Thoracic aorta (tissue), 2 donors: Measurements from ENCODE around the gene ZNF827. TPM values are rescaled to one million over a fixed set of nuclear protein-coding genes. Genes with fewer than 3 reads are reported as not detected.

Experiments used
- ATAC-seq: fragments of 150-250 bp; one replicate; pipeline ENCODE4 v1.8.0; 2017; ENCODE audit warnings: low read depth; ENCODE audit not compliant: insufficient number of reproducible peaks, low FRiP score
- DNase-seq: peaks from one replicate; pipeline ENCODE4 v3.0.0-alpha.2; 2020; ENCODE audit warnings: low spot score
- H3K27ac ChIP-seq, 2 donors: fragments of 200-600 bp; sonication (generic); 1 replicate in 1 of 2; 2 replicates in 1 of 2; pipeline ENCODE4 v1.5.1; 2016; ENCODE audit warnings: mild to moderate bottlenecking in 2 of 2, moderate library complexity in 2 of 2
- H3K27me3 ChIP-seq: fragments of 200-600 bp; sonication (generic); replicated peaks from 2 replicates; pipeline ENCODE4 v1.6.0; 2016; ENCODE audit warnings: mild to moderate bottlenecking; ENCODE audit not compliant: insufficient read depth
- H3K36me3 ChIP-seq: fragments of 200-600 bp; sonication (generic); one replicate; pipeline ENCODE4 v1.5.1; 2016
- H3K4me1 ChIP-seq, 2 donors: fragments of 200-600 bp; sonication (generic); 1 replicate in 1 of 2; 2 replicates in 1 of 2; pipeline versions ENCODE4 v1.5.1 to v1.6.0; 2016; ENCODE audit warnings: low read depth in 2 of 2, mild to moderate bottlenecking in 1 of 2; ENCODE audit not compliant: control insufficient read depth in 1 of 2
- H3K4me3 ChIP-seq: fragments of 200-600 bp; sonication (generic); 2 replicates; pipeline ENCODE4 v1.5.1; 2016; ENCODE audit warnings: mild to moderate bottlenecking
- H3K9me3 ChIP-seq: fragments of 200-600 bp; sonication (generic); 2 replicates; pipeline ENCODE4 v1.5.1; 2016
- total RNA-seq, 2 donors: library from RNA; depleted of rRNA; stranded (reverse); fragments of >200 nt; gene quantifications; one replicate each; pipeline versions ENCODE4 v1.1.0 to v1.2.3, GENCODE V29; 2016
- TF ChIP-seq, protein P1 (sequence below): fragments of 200-600 bp; sonication (generic); IDR thresholded peaks from one replicate; pipeline ENCODE4 v1.5.1; 2019; ENCODE audit warnings: antibody characterized with exemption

ZNF827 gene
- total RNA-seq, 2 donors from 2014 or later: 20.2 to 41.4 TPM

DNA sequence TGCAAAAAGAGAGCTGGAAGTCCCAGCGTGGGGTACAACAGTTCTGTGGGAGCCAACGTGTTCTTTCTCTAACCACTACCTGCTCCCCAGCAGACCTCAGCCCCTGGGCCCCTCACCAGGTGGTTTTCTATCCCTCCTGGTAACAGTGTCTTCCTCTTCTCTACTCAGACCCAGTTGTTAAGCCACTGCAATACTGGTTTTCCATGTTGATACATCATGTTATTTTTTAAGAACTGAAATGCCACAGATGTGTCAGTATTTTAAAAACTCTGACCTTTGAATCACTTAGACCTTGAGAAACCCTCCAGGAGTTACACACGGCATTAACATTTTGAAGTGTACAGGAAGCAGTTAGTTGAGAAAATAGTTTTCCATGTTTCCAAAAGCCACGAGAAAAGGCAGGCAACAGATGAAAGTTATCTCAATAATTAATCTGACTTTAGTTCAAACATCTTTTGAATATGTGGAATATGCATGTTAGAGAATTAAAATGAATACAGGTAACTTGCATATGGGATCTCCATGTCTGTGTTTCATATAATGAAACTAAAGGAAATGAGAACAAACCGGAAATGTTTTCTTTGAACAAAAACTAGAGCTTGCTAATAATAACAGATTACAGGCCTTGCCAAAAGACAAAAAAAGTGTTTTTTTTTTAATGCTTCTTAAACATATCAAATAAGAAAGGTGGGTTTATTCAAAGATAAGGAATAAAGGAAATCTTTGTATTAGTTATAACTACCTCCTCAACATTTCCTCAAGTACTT, 108.8 kb downstream of the ZNF827 start:
- ATAC-seq (no peak), DNase-seq (no peak)
- TF ChIP-seq, protein P1, sequence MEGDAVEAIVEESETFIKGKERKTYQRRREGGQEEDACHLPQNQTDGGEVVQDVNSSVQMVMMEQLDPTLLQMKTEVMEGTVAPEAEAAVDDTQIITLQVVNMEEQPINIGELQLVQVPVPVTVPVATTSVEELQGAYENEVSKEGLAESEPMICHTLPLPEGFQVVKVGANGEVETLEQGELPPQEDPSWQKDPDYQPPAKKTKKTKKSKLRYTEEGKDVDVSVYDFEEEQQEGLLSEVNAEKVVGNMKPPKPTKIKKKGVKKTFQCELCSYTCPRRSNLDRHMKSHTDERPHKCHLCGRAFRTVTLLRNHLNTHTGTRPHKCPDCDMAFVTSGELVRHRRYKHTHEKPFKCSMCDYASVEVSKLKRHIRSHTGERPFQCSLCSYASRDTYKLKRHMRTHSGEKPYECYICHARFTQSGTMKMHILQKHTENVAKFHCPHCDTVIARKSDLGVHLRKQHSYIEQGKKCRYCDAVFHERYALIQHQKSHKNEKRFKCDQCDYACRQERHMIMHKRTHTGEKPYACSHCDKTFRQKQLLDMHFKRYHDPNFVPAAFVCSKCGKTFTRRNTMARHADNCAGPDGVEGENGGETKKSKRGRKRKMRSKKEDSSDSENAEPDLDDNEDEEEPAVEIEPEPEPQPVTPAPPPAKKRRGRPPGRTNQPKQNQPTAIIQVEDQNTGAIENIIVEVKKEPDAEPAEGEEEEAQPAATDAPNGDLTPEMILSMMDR: no peak
- Histone ChIP-seq H3K4me3 (no peak overlapping the region), H3K27me3 (no peaks in the 10 kb centered on the region), H3K27ac (peak overlapping the region; percentile 7 to 34), H3K36me3 (no peaks in the 10 kb centered on the region), H3K4me1 (peaks cover 4 to 11% of the 10 kb centered on the region in 2 donors), H3K9me3 (no peaks in the 10 kb centered on the region)

DNA sequence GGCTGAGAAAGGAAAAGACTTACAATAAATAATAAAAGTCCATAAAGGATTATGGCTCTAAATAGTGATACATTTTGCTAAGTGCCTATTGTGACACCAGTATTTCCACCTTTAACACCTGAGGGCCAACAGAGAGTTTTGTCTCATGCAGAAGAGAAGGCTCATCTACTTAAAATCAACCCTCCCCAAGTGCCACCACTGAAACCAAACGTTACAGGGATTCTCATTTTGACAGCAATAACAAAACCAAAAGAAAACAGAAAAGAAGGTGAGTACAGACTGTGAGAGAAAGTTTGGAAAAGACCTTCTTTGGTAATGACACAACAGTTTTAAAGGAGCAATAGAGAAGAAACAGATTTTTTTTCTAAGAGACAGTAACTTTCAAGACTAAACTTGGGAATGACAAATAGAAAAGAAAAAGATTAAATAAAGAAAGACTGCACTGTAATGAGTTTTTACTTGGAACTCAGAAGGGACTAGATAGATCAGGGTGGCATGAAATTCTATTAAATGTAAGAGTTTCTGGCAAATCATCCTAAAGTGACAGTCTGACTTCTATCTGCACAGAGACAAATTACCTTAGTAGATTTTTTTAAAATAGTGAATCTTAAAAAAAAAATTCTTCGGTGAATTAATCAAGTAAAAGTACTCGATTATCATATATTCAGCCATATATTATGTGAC, 109.7 kb downstream of the ZNF827 start:
- no peak for ATAC-seq
- H3K4me1 ChIP-seq: peaks cover 4 to 11% of the 10 kb centered on the region in 2 donors
- H3K9me3 ChIP-seq: no peaks in the 10 kb centered on the region
- H3K27me3 ChIP-seq: no peaks in the 10 kb centered on the region
- DNase-seq: no peak
- TF ChIP-seq, protein P1: no peak
- H3K36me3 ChIP-seq: no peaks in the 10 kb centered on the region
- H3K27ac ChIP-seq: no peak overlapping the region
- H3K4me3 ChIP-seq: no peak overlapping the region

DNA sequence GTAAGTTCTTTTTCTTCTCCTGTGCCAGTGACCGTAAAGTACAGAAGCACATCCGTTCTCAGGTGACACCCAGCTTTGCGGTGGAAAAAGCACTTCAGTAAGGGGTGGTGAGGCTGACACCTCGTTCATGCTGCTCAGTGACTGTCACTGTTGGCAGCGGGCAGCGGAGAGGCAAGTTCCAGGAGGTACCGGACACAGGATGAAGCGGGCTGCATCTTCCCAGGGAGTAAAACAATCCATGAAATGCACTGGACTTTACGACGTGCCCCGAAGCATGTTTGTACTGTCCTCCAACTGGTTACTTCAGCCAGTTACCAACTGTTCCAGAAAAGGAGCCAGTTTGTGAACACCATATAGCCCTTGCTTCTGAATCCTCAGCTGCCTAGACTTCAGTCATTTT, 110.7 kb downstream of the ZNF827 start:
- no peaks in the 10 kb centered on the region for H3K9me3 ChIP-seq
- no peak overlapping the region for H3K4me3 ChIP-seq
- ATAC-seq (no peak), DNase-seq (no peak)
- H3K27me3 ChIP-seq: no peaks in the 10 kb centered on the region
- no peak overlapping the region for H3K27ac ChIP-seq
- no peaks in the 10 kb centered on the region for H3K36me3 ChIP-seq
- TF ChIP-seq, protein P1: no peak
- H3K4me1 ChIP-seq: peaks cover 4 to 11% of the 10 kb centered on the region in 2 donors

DNA sequence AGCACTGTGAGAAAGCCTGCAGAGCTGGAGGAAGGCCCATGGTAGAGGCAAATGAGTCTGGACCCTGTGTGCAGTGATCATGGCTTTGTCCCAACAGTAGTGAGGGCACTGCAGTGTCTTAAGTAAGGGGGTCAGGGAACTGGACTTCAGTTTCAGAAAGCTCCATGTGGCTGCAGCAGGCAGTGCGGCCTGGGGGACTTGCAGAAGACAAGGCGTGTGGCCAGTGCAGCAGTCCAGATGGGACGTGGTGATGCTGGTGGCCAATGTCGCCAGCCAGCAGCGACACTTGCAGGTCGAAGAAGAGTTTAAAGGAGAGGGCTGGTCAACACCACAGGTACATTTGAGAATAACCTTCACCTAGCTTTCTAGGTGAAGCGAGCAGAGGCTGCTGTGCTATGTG, 113.4 kb downstream of the ZNF827 start:
- Histone ChIP-seq H3K9me3 (no peaks in the 10 kb centered on the region), H3K27me3 (no peaks in the 10 kb centered on the region), H3K4me3 (no peak overlapping the region), H3K27ac (no peak overlapping the region), H3K4me1 (peaks cover 15 to 24% of the 10 kb centered on the region in 2 donors), H3K36me3 (no peaks in the 10 kb centered on the region)
- DNase-seq (no peak), ATAC-seq (no peak)
- TF ChIP-seq, protein P1: no peak

DNA sequence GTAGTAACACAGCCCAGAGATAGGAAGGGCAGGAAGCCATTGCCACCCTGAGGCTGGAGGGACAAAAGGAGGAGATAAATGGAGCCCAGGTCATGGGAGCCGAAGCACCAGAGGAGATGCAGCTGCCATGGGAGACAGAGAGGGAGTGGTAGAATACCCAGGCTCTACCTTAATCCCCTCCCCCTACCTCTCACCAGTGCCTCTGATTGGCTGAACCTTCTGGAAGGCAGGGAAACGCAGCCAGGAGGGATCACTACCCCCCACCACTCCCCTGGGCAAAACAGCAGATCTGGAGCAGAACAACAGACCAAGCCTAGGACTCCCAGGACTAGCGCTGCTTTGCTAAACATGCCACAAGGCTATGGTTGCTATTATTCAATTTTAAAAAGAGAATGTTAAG, 114.2 kb downstream of the ZNF827 start:
- DNase-seq (no peak), ATAC-seq (no peak)
- TF ChIP-seq, protein P1: no peak
- Histone ChIP-seq H3K27ac (no peak overlapping the region), H3K36me3 (no peaks in the 10 kb centered on the region), H3K4me1 (peaks cover 19 to 24% of the 10 kb centered on the region in 2 donors), H3K27me3 (no peaks in the 10 kb centered on the region), H3K4me3 (no peak overlapping the region), H3K9me3 (no peaks in the 10 kb centered on the region)
